HS-27A (cell line): ENCODE measurements around the gene SP2.
A peak's percentile ranks its signal among the peaks of the same experiment; 100 is the strongest.

Source experiments
- DNase-seq: peaks from one replicate; pipeline ENCODE4 v3.0.0-alpha.2; 2012; ENCODE audit warnings: low read depth, missing footprints

SP2 gene

DNA sequence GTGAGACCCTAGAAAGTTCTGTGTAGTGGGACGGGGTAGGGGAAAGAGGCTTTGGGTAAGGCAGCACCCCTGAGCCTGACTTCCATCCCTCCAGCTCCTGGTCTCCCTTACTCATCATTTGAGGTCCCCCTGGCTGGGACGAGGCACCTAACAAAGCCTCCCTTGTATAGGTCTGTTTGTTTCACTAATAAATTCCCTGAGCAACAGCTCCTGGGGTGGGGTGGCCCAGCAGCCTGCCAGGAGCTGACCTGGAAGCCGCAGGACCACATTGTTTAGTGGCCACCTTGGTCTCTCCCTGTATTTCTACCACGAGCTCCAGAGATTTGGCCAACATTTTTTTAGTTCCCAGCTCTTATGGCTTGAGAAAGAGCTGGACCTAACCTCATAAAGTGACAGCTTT lies 54.4 kb downstream of the SP2 start:
- no peak for DNase-seq

DNA sequence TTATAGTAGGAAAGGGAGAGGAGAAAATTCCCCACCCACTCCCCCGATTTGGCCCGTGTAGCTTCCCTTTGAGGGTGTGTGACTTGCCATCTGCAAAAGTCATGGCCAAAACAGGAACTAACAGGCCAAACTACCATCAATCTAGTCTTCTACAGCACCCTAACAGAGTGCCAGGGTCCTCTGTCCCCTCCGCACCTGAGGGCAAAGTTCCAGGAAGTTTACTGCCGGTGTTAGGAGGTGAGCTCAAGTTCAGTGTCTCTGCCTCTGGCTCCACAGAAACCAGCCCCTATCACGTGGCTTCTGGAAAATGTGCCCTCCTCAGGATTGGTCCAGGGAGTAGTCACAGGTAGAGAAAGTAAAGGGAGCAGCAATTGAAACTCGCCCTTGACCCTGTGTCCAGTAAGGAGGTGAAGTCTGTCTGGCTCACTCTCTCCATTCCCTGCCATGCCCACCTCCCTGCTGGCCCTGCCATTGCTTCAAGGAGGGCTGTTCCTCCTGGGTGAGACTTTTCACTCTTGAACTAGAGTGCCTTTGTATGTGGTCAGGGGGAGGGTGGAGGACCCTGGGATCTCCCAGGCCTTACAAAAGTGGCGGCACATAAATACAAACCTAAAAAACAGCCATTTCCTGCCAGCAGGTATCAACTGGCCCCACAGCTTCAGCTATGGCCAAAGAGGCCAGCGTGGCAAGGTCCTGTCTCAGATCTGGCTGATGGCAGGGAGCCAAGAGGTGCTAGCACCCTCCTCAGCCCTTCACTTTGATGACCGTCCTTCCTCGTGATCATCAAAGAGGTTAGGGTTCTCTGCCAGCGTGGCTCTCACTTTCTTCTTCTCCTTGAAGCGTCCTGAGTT lies 56.4 kb downstream of the SP2 start:
- DNase-seq, result no peak

DNA sequence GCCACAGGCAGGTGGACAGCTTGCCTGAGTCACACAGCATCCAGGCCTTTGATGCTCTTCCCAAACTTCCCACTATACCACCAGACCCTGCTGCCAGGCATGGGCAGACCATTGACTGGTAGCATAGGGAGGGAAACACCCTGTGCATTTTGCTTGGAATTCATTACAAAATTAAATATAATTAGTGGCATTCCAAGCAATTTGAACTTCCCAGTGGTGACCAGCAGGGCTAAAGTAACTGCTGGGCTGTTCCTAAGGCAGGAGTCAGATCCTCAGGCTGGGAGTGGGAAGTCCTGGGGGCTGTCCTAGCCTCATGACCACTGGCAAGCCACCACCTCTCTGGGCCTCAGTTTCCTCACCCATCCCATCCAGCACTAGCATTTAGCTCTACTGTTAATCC lies 57.9 kb downstream of the SP2 start:
- no peak for DNase-seq

DNA sequence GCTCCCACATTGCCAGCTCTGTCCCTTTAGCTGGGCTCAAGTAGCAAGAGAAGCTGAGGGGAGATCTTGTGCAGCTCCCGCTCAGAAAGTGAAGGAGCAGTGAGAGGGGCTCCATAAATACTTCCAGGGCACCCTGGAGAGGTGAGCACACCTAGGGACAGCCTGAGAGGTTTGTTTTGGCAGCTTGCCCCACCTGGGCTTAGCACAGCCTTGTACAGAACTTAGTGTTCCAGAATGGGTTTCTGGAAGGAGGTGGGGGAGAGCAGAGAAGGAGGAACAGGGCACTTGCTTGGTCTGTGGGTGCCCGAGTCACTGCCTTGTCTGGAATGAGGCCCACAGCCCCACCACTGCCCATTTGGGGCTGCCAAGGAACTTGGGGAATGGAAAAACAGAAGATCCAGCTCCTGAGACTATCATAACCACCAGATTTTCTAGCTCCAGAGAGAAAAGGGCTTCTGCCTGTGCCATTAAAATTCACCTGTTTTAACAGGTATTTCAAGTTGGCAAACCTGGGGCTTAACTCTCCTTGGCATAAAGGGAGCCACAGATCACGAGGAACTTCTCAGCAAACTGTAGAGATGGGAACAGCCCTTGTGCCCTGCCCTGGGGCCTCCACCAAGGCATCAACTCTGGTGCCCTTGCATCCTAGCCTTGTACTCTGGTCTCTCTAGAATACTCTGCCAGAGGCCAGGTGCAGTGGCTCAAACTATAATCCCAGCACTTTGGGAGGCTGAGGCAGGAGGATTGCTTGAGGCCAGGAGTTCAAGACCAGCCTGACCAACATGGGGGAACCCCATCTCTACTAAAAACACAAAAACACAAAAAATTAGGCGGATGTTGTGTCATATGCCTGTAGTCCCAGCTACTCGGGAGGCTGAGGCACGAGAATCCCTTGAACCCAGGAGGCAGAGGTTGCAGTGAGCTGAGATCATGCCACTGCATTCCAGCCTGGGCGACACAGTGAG lies 59.7 kb downstream of the SP2 start:
- no peak for DNase-seq

DNA sequence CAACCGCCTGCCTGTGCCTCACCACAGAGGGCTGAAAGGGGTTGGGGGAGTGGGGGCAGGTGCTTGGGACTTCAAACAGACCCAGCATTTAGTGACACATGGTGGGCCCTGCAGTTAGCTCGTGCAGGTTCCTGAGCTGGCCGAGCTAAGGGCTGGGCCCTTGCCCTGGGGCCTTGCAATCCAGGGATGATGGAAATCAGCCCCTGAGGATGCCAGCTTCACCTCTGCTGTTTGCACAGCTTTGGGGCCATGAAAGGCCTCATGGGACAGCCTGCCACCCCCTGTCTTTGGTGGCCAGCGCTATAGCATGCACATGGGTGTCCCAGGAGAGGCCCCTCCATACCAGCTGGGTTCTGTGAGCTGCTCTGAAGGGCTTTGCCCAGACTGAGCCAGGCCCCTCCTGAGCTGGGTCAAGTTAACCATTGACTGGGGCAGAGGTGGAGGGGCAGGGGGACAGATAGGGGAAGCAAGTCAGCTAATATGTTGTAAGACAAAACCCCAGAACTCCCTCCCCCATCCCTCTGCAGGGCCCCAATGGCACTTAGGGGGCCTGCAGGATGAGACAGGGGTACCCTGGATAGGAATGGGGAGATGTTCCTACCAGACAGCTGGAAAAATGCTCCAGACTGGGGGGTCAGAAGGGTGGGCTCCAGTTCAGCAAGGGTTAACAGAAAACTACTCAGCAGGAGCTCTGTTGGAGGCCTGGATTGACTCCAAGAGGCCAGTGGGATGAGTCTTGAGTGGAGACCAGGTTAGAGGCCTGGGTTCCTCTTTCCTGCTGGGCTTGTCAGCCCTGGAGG lies 61.0 kb downstream of the SP2 start:
- no peak for DNase-seq

DNA sequence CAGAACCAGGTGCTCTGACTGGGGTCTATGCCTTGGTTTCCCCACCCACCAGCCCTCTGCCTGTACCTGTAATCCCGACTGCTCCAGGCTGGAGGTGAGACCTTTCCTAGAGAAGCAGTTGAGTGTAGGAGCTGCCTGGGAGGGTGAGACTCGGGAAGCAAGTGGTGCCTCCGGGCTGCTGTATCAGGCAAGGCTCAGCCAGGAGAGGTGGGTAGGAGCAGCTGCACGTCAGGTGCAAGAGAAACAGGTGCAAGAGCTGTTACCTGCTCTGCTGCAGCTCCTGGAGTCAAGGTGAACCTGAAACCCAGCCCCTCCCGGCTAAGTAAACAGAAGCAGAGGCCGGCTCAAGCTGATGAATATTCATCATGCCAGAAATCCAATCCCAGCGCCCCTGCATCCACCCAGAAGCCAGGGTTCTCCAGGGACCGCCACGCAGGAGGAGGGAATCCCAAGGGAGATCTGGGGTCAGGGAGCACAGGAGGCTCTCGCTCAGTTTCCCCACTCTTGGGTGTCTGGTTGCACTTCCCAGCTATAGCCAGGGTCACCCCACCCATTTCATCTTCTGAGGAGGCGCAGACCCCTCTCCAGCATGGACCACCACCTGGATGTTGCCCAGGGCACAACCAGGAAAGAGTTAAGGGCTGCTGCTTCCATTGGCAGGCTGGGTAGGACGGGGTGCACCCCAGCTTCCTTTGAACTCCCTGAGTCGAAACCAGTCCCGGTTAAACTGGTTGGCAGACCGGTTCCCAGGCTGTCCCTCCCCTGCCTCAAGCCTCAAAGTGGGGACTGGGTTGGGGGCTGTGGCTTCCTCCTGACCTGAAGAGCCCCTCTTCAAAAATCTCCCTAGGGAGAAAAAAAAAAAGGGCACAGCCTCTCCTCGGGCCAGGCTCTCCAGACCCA lies 61.8 kb downstream of the SP2 start, which contains the start of gene PRR15L:
PRR15L (minus strand) TSS at position 293 of the 900 bp plus-strand sequence. CDS start 4,649 bp downstream, outside the sequence.
- no peak for DNase-seq

DNA sequence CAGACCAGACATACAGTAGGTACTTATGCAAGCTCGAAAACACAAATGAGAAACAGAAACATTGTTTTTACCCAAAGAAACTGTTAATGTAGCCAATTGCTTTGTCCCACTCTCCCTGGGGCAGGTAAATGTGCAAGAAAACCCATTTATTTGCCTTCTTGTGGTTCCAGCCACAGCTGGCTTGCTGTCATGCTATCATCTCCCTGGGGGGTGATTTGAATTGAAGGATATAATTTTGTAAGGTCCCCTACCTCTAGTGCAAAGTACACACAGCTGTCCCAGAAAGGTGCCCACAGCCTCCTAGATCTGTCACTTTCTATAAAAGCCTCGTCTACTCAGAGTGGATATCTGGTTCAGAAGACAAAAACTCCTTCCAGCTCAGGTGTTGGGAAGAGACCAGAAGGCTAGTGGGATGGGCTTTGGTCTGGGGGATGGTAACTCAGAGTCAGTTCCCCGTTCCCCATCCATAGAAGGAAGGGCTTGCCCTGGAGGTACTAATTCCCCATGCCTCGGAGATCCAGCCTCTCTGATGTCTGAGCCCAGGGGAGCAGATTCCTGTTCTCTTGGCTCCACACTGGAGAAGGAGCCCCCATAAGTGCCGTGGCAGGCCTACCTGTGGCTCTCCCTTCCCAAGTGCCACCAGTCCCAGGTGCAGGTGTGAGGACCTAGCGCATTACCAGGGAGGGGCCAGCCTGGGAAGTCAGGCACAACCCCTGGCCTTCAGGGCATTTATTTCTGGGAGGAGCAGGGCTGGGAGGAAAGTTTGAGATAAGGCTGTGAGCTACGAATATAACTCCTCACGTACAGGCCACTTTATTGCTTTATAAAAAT lies 64.0 kb downstream of the SP2 start:
- DNase-seq, result no peak

DNA sequence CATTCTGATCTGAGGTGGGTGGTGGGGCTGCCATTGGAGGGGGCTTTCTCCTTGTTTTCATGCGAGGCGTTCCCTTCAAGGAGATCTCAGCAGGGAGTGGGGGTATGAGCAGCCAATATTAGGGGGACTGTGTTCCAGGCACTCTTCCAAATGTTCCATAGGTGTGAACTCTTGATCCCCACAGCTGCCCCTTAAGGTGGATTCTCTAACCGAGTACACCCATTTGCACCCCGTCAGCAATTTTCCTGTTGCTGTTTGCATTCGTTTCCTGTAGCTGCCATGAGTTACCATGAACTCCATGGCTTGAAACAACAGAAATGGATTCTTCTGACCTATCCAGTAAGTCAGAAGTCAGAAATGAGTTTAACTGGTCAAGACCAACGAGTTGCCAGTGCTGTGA lies 65.4 kb downstream of the SP2 start:
- no peak for DNase-seq

DNA sequence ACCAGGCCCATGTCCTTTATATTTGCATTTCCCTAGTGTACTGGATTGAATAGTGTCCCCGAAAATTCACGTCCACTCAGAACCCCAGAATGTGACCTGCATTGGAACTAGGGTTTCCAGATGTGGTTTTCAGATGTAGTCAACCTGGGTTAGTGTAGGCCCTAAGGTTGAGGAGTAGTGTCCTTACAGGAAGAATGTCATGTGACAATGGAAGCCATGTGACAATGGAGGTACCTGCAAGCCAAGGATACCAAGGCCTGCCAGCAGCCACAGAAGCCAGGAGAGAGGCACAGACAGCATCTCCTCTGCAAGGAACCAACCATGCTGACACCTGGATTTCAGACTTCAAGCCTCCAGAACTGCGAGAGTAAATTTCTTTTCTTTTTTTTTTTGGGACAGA lies 66.9 kb downstream of the SP2 start:
- DNase-seq, result no peak

DNA sequence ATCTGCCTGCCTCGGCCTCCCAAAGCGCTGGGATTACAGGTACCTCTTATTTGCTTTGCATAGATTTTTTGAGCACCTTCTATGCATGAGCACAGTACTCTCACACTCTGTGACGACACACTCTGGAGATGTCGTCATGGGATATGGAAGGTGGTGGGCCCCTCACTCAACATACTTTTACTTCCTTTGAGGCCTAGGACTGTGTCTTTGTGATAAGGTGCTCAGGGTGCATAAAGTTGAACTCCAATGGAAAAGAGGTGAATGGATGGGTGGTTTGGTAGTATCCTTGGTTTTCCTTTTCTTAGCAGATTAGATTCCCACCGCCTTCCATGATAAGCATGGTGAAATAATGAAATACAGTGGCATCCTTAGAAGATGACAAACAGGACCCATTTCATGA lies 68.8 kb downstream of the SP2 start:
- DNase-seq, result no peak

DNA sequence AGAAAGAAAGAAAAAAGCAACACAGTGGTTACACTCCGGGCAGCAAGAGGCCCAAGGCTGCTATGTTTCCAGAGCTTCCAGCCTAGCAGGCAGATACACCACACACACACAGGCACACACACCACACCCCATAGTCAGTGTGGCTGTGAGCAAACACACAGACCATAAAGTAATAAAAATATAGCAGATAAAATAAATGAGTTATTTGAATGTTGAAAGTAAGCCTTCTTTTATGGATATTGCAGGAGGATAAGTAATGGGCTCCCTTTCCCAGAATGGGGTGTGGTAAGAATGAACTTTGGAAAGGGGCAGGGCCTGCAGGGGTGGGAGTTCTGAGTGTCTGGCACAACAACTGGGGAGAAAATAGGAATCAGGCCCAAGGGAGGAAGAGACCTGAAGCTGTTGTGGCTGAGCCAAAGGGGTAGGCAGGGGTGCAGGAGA lies 70.1 kb downstream of the SP2 start:
- DNase-seq, result no peak

DNA sequence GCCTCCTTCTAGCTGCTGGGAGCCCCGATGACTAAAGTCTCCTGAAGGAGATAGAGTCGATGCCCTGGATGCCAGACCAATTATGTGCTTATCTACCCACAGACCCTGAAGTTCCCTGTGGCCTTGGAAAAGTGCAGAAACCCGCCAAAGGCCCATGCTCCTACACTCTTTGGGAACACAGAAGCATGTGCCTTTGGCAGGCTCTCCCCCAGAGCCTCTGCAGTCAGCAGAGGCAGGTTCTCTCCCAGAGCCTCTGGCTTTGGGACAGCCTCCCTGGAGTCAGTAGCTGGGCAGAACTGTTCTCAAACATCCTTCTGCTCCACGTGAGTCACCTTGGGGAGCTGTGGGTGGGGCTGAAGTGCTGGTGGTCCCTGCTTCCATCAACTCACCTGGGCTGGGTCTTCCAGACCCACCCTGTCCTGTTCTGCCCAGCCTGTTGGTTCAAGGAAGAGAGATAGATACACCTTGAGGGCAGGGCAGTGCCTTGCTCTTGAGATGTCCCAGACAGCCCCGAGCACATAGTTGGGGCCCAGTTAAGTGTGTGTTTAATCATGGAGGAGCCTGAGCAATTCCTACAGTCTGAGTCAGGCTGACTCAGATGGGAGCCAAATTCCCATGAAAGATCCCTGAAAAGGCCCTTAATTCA lies 71.7 kb downstream of the SP2 start:
- peak; percentile 92 for DNase-seq

DNA sequence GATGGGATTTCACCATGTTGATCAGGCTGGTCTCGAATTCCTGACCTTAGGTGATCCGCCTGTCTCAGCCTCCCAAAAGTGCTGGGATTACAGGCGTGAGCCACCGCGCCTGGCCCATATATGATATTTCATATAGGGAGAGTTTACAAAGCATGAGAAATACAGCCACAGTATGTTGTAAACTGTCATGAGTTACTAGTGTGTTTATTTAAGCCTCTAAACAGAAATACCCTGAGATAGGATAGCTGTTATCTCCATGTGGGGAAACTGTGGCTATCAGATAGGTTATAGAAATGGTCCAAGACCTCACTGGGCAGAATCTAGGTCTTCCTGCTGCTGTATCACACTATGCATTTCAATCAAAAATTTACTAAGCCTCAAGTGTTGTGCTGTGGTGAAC lies 72.8 kb downstream of the SP2 start:
- no peak for DNase-seq

DNA sequence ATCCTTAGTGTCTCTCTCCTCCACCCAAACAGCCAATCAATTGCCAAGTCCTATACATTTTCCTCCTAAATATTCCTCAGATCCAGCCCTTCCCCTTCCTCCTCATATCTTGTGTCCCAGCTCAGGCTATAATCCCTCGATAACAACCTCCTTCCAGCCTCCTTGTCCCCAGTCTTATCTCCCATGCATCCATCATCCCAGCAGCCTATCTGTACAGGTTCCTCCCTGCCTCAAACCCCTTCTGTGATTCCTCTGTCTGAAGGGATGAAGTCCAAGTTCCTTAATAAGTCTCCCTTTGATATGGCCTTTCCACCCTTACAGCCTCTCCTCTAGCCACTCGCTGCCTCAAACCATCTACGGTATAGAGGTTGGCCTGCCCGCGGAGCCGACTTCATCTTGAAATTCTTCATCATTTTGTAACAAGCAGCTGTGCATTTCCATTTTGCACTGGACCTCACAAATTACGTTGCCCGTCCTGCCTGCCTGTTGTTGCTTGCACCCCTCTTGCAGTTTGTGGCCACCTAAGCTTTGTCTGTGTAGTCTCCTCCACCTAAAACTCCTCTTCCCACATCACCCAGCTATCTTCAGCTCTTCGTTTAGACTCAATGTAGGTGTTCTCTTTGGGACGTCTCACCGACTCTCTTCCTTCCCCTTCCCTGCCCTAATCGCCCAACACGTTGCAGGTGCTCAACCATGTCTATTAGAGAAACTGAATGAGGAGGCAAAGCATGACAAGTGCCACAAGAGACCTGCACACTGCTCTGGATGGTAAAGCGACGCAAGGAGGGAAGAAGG lies 74.1 kb downstream of the SP2 start:
- DNase-seq, result no peak

DNA sequence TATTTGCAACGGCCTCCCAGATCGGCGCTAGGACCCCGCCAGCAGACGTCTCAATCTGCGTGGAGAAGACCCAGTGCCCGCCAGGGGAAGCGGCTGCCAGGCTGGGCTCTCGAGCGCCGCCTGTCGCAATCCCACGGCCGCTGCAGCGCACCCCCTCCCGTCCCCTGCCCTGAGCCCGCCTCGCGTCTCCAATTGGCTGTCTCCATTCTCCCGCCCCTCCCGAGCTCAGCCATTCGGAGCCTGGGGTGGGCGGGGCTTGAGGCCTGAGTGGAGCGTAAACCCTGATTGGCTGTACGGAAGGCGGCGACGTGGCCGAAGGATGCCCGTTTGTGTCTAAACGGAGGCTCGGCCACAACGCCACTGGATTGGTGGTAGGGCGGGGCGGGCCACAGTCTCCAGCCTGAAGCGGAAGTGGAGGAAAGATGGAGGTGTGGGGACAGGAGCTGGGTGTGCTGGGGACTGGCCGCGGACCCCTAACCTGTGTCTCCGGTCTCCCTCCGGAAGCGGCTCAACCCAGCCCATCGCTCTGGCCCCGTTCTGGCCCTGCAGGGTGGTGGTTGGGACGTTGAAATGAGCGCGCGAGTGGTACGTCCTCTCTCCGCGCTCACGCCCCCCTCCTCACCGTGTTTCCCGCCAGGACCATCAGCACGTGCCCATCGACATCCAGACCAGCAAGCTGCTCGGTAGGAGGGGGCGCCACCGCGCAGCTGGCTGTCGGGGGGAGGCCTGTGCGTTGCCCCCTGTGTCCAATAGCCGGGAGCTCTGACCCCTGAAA lies 74.9 kb downstream of the SP2 start, which contains the start of gene CDK5RAP3:
CDK5RAP3 (plus strand) TSS at position 389 of the 775 bp plus-strand sequence; CDS start at position 423, 34 bp downstream.
- DNase-seq, result peak; percentile 99

DNA sequence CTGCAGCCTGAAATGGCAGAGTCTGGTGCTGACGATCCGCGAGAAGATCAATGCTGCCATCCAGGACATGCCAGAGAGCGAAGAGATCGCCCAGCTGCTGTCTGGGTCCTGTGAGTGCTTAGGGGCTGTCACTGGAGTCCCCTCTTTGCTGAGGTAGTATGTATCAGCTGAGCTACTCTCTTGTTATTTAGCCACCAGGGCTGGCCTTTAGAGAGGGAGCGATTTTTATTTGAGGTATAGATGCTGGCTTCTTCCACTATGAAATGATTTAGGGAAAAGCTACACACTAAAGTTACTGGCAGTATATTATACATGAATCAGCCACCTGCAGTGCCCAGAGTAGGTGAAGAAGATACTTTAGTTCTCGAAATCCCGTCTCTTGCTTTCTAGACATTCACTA lies 77.5 kb downstream of the SP2 start:
- DNase-seq, result no peak

DNA sequence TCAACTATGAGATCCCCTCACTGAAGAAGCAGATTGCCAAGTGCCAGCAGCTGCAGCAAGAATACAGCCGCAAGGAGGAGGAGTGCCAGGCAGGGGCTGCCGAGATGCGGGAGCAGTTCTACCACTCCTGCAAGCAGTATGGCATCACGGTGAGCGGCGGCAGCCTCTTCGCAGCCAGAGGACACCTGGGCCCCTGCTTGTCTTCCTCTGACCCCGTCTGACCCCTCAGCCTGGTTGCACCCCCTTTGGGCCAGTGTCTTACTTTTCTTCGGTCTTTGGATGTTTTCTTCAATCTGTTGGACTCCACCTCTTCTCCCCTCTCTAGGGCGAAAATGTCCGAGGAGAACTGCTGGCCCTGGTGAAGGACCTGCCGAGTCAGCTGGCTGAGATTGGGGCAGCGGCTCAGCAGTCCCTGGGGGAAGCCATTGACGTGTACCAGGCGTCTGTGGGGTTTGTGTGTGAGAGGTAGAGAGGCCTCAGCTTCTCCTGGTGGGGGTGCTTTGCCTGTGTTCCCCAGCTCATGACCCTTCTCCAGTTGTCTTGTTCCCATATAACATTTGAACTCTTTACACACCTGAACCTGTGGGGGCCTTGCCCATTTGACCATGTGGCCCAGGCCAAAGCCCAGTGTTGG lies 79.3 kb downstream of the SP2 start:
- DNase-seq, result no peak
